Lower lobe of right lung (tissue), 2 donors: Measurements from ENCODE around the gene PSMA7. TPM values are rescaled to one million over a fixed set of nuclear protein-coding genes. Genes with fewer than 3 reads are reported as not detected.

Experiments used
- ATAC-seq, 2 donors: fragments of 200-7000 bp; cut with Tn5 transposase; one replicate each; pipeline ENCODE4 v1.9.1; 2020 to 2022; ENCODE audit warnings: mild to moderate bottlenecking in 2 of 2, moderate library complexity in 2 of 2
- DNase-seq: peaks from one replicate; pipeline ENCODE4 v3.0.0-alpha.2; 2020
- H3K27ac ChIP-seq: fragments of 200-600 bp; one replicate; pipeline ENCODE4 v1.8.0; 2022
- H3K27me3 ChIP-seq: fragments of 200-600 bp; one replicate; pipeline ENCODE4 v1.8.0; 2022; ENCODE audit warnings: low read depth
- H3K36me3 ChIP-seq: fragments of 200-600 bp; one replicate; pipeline ENCODE4 v1.8.0; 2022; ENCODE audit warnings: mild to moderate bottlenecking
- H3K4me1 ChIP-seq: fragments of 200-600 bp; one replicate; pipeline ENCODE4 v1.8.0; 2022
- H3K4me3 ChIP-seq: fragments of 200-600 bp; one replicate; pipeline ENCODE4 v1.8.0; 2022; ENCODE audit warnings: mild to moderate bottlenecking
- H3K9me3 ChIP-seq: fragments of 200-600 bp; one replicate; pipeline ENCODE4 v1.8.0; 2022
- CTCF ChIP-seq: fragments of 200-600 bp; IDR thresholded peaks from one replicate; pipeline ENCODE4 v1.8.0; 2022; ENCODE audit warnings: antibody characterized with exemption, mild to moderate bottlenecking
- intact Hi-C: fragments of 100-400 bp; cut with DNase I; formaldehyde crosslinking; loops from one replicate; pipeline ENCODE4 v1.11.0; 2022
- total RNA-seq: library from RNA; stranded (reverse); fragmentation: NEBNext Ultra II Directional; extraction: Animal tissue kit (Norgen Biotek cat#: 25700); gene quantifications from one replicate; pipeline ENCODE4 v1.2.1, GENCODE V29; 2021
- donor health status: DM: no; HTN: yes; CAD: no; lungs with severe emphysema.

PSMA7 gene
- total RNA-seq, 1 donor from 2014 or later: 223 TPM

GRCh38 chr20:62133864-62134263, 9.3 kb downstream of the PSMA7 start:
- intact Hi-C loops: no loop called here
- Histone ChIP-seq H3K4me1 (peaks cover 40% of the 10 kb centered on the region), H3K27ac (peak overlapping the region; percentile 24), H3K4me3 (no peak overlapping the region), H3K27me3 (no peaks in the 10 kb centered on the region), H3K9me3 (no peaks in the 10 kb centered on the region), H3K36me3 (peaks cover 100% of the 10 kb centered on the region)
- no peak for TF ChIP-seq CTCF
- ATAC-seq (no peak), DNase-seq (no peak)

- peak overlapping the region; percentile 6 for H3K4me3 ChIP-seq
- peak; percentile 65 to 67 for ATAC-seq
- no peaks in the 10 kb centered on the region for H3K9me3 ChIP-seq
- no peaks in the 10 kb centered on the region for H3K27me3 ChIP-seq
- peak overlapping the region; percentile 79 for H3K27ac ChIP-seq
- H3K4me1 ChIP-seq: peaks cover 40% of the 10 kb centered on the region
- DNase-seq: peak; percentile 72
- peaks cover 100% of the 10 kb centered on the region for H3K36me3 ChIP-seq
- no peak for TF ChIP-seq CTCF
- intact Hi-C loops: no loop called here
Measured at GRCh38 chr20:62133051-62133845, 9.9 kb downstream of the PSMA7 start.

- H3K9me3 ChIP-seq: no peaks in the 10 kb centered on the region
- ATAC-seq (peak; percentile 26 to 28), DNase-seq (peak; percentile 73)
- intact Hi-C loops: no loop called here
- peaks cover 40% of the 10 kb centered on the region for H3K4me1 ChIP-seq
- no peak for TF ChIP-seq CTCF
- H3K27ac ChIP-seq: peak overlapping the region; percentile 79
- H3K4me3 ChIP-seq: peak overlapping the region; percentile 6
- peaks cover 100% of the 10 kb centered on the region for H3K36me3 ChIP-seq
- no peaks in the 10 kb centered on the region for H3K27me3 ChIP-seq
Measured at GRCh38 chr20:62132421-62132820, 10.8 kb downstream of the PSMA7 start.

- Histone ChIP-seq H3K4me3 (no peak overlapping the region), H3K27me3 (no peaks in the 10 kb centered on the region), H3K27ac (peak overlapping the region; percentile 79), H3K4me1 (peaks cover 40% of the 10 kb centered on the region), H3K36me3 (peaks cover 100% of the 10 kb centered on the region), H3K9me3 (no peaks in the 10 kb centered on the region)
- TF ChIP-seq CTCF: no peak
- no peak for ATAC-seq
- no peak for DNase-seq
- intact Hi-C loops: no loop called here
Measured at GRCh38 chr20:62131560-62132320, 11.5 kb downstream of the PSMA7 start.

- no peak overlapping the region for H3K27ac ChIP-seq
- no peaks in the 10 kb centered on the region for H3K27me3 ChIP-seq
- DNase-seq (no peak), ATAC-seq (no peak)
- H3K9me3 ChIP-seq: no peaks in the 10 kb centered on the region
- no peak overlapping the region for H3K4me3 ChIP-seq
- peaks cover 100% of the 10 kb centered on the region for H3K36me3 ChIP-seq
- intact Hi-C loops: no loop called here
- no peak for TF ChIP-seq CTCF
- H3K4me1 ChIP-seq: peaks cover 33% of the 10 kb centered on the region
Measured at GRCh38 chr20:62129731-62130531, 13.3 kb downstream of the PSMA7 start.
